ENCODE measurements around the gene PHEX. TPM values are rescaled to one million over a fixed set of nuclear protein-coding genes. Genes with fewer than 3 reads are reported as not detected.

Gene PHEX
- total and polyA plus RNA-seq, 2 experiments from 2014 or later, result 0.05 to 0.21 TPM

- Histone ChIP-seq H3K79me2 (replicated peaks; ENCODE audit: insufficient read depth) (no peaks in the 10 kb centered on the region), H3K27me3 (ENCODE audit: insufficient read depth) (no peaks in the 10 kb centered on the region), H3K4me2 (no peak within 1 kb of the TSS), H3K4me3 (no peak within 1 kb of the TSS), H3K4me1 (ENCODE audit: insufficient read depth) (no peaks in the 10 kb centered on the region), H3F3A (replicated peaks; ENCODE audit: low read depth) (no peaks in the 10 kb centered on the region), H3K36me3 (ENCODE audit: insufficient read depth) (no peaks in the 10 kb centered on the region), H4K20me1 (replicated peaks; ENCODE audit: insufficient read depth) (no peaks in the 10 kb centered on the region), H3K9me2 (ENCODE audit: insufficient read depth) (no peaks in the 10 kb centered on the region), H2AFZ (no peak within 1 kb of the TSS), H3K27ac (ENCODE audit: low read depth) (no peak within 1 kb of the TSS)
- DNase-seq (ENCODE audit: low spot score), result no peak
- TF ChIP-seq, protein P1, sequence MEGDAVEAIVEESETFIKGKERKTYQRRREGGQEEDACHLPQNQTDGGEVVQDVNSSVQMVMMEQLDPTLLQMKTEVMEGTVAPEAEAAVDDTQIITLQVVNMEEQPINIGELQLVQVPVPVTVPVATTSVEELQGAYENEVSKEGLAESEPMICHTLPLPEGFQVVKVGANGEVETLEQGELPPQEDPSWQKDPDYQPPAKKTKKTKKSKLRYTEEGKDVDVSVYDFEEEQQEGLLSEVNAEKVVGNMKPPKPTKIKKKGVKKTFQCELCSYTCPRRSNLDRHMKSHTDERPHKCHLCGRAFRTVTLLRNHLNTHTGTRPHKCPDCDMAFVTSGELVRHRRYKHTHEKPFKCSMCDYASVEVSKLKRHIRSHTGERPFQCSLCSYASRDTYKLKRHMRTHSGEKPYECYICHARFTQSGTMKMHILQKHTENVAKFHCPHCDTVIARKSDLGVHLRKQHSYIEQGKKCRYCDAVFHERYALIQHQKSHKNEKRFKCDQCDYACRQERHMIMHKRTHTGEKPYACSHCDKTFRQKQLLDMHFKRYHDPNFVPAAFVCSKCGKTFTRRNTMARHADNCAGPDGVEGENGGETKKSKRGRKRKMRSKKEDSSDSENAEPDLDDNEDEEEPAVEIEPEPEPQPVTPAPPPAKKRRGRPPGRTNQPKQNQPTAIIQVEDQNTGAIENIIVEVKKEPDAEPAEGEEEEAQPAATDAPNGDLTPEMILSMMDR (conservative IDR thresholded peaks at IDR 0.05; ENCODE audit: low read depth in 2 of 2), result no peak
- TF ChIP-seq ETS1 (IDR thresholded peaks at IDR 0.05), result no peak
- no peak for TF ChIP-seq CREB1 (CRISPR knock-in tag; IDR thresholded peaks at IDR 0.05; ENCODE audit: low read depth)
- no peak for TF ChIP-seq ZNF114 (CRISPR knock-in tag; IDR thresholded peaks at IDR 0.05)
- no peak for TF ChIP-seq POLR2AphosphoS5 (IDR thresholded peaks at IDR 0.05; ENCODE audit: low read depth)
- TF ChIP-seq ZNF462 (CRISPR knock-in tag; IDR thresholded peaks at IDR 0.05), result no peak
- no peak for TF ChIP-seq EZH2phosphoT487 (IDR thresholded peaks at IDR 0.05; ENCODE audit: unreplicated experiment)
- TF ChIP-seq JUNB (IDR thresholded peaks at IDR 0.05; ENCODE audit: unreplicated experiment), result no peak
- no peak for TF ChIP-seq NANOG (IDR thresholded peaks at IDR 0.05; ENCODE audit: borderline replicate concordance)
- TF ChIP-seq ZNF331 (CRISPR knock-in tag; IDR thresholded peaks at IDR 0.05; ENCODE audit: low read depth), result no peak
- TF ChIP-seq STAT1 (IDR thresholded peaks at IDR 0.05; ENCODE audit: unreplicated experiment), result no peak
- no peak for TF ChIP-seq REST (IDR thresholded peaks at IDR 0.05; ENCODE audit: unreplicated experiment)
- Mint-ChIP-seq H3K4me3 (no peak within 1 kb of the TSS), H3K9me3 (no peaks in the 10 kb centered on the region; the same call in 2 of the 3 replicates), H3K27me3 (ENCODE audit: insufficient read depth, low read depth, poor library complexity) (no peaks in the 10 kb centered on the region), H3K27ac (no peak within 1 kb of the TSS), H3K36me3 (ENCODE audit: low read depth) (no peaks in the 10 kb centered on the region), H3K4me1 (no peaks in the 10 kb centered on the region)
- ATAC-seq, result no peak
Observed at GRCh38 chrX:22272613-22273012, 240.5 kb downstream of the PHEX start, which contains the start of gene CBLL2. TSS of gene CBLL2 (plus strand) at chrX:22272913. CDS start at chrX:22272992, 79 bp downstream.
